Hepatocyte (in vitro differentiated cells): ENCODE results near the gene ARHGAP10. TPM values are rescaled to one million over a fixed set of nuclear protein-coding genes. Genes with fewer than 3 reads are reported as not detected.

Source experiments
- DNase-seq: peaks from one replicate; pipeline ENCODE4 v3.0.0-alpha.2; 2016; ENCODE audit warnings: low spot score
- H2AFZ ChIP-seq: fragments of 200-600 bp; sonication (generic); 2 replicates; pipeline ENCODE4 v1.6.0; 2016; ENCODE audit warnings: antibody characterized with exemption, mild to moderate bottlenecking
- H3K27ac ChIP-seq: fragments of 200-600 bp; sonication (generic); 2 replicates; pipeline ENCODE4 v1.5.1; 2016; ENCODE audit warnings: mild to moderate bottlenecking
- H3K27me3 ChIP-seq: fragments of 200-600 bp; sonication (generic); 2 replicates; pipeline ENCODE4 v1.6.1; 2016
- H3K36me3 ChIP-seq: fragments of 200-600 bp; sonication (generic); replicated peaks from 2 replicates; pipeline ENCODE4 v1.5.1; 2016; ENCODE audit warnings: low read depth; ENCODE audit not compliant: insufficient read depth
- H3K4me1 ChIP-seq: fragments of 200-600 bp; sonication (generic); 2 replicates; pipeline ENCODE4 v1.5.1; 2016; ENCODE audit warnings: mild to moderate bottlenecking, moderate library complexity; ENCODE audit not compliant: insufficient read depth
- H3K4me2 ChIP-seq: fragments of 200-600 bp; sonication (generic); 2 replicates; pipeline ENCODE4 v1.6.0; 2016
- H3K4me3 ChIP-seq: fragments of 200-600 bp; sonication (generic); 2 replicates; pipeline ENCODE4 v1.5.1; 2016; ENCODE audit warnings: mild to moderate bottlenecking
- H3K79me2 ChIP-seq: fragments of 200-600 bp; sonication (generic); 2 replicates; pipeline ENCODE4 v1.6.0; 2017; ENCODE audit warnings: mild to moderate bottlenecking
- H3K9me2 ChIP-seq: fragments of 200-600 bp; sonication (generic); replicated peaks from 2 replicates; pipeline ENCODE4 v1.6.0; 2017; ENCODE audit warnings: mild to moderate bottlenecking; ENCODE audit not compliant: insufficient read depth
- H3K9me3 ChIP-seq: fragments of 200-600 bp; sonication (generic); 2 replicates; pipeline ENCODE4 v1.5.1; 2016; ENCODE audit warnings: low read depth, mild to moderate bottlenecking
- H4K20me1 ChIP-seq: fragments of 200-600 bp; sonication (generic); 2 replicates; pipeline ENCODE4 v1.6.0; 2016; ENCODE audit warnings: mild to moderate bottlenecking; ENCODE audit not compliant: insufficient read depth, poor library complexity, severe bottlenecking
- CTCF ChIP-seq: fragments of 200-600 bp; sonication (generic); IDR thresholded peaks from 2 replicates; pipeline ENCODE4 v1.5.1; 2016; ENCODE audit warnings: antibody characterized with exemption, mild to moderate bottlenecking; ENCODE audit not compliant: poor library complexity
- EZH2 ChIP-seq: fragments of 200-600 bp; sonication (generic); IDR thresholded peaks from 2 replicates; pipeline ENCODE4 v1.6.1; 2016; ENCODE audit warnings: antibody characterized with exemption, mild to moderate bottlenecking, borderline replicate concordance
- EZH2phosphoT487 ChIP-seq: fragments of 200-600 bp; sonication (generic); IDR thresholded peaks from one replicate; pipeline ENCODE4 v1.6.1; 2018; ENCODE audit warnings: antibody characterized with exemption, mild to moderate bottlenecking, low read depth, moderate library complexity; ENCODE audit not compliant: unreplicated experiment, severe bottlenecking
- WGBS: methylation state at CpG from one replicate; pipeline ENCODE4 v1.1.6; 2016; ENCODE audit warnings: low lambda C conversion rate; ENCODE audit errors: missing lambda C conversion rate; 5-methylcytosine and 5-hydroxymethylcytosine counted together
- polyA plus RNA-seq: library from polyadenylated mRNA; unstranded; fragments of >200 nt; fragmentation: Nextera tagmentation; extraction: Ambion mirVana; gene quantifications from 2 replicates; pipeline ENCODE4 v1.2.1, GENCODE V29; 2016
- total RNA-seq: library from RNA; depleted of rRNA; stranded (reverse); fragments of >200 nt; gene quantifications from 2 replicates; pipeline ENCODE4 v1.2.3, GENCODE V29; 2014

The ARHGAP10 gene
- total and polyA plus RNA-seq, 2 experiments from 2014 or later: 16.8 to 23.4 TPM

DNA sequence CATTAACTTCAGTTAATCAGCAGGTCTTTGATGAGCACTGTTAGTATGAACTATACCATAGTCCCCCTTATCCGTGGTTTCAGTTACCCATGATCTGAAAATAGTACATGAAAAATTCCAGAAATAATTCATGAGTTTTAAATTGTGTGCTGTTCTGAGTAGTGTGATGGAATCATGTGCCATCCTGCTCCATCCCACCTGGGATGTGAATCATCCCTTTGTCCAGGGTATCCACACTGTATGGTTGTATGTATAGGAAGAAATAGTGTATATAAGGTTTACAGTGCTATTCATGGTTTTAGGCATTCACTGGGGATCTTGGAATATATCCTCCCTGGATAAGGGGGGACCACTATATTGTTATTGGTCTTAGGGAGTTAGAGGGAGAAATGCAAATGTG, 24.5 kb downstream of the ARHGAP10 start:
- no peaks in the 10 kb centered on the region for H3K36me3 ChIP-seq
- H2AFZ ChIP-seq: no peak overlapping the region
- peak overlapping the region; percentile 53 for H3K27ac ChIP-seq
- H4K20me1 ChIP-seq: peaks cover 3% of the 10 kb centered on the region
- WGBS: 100% methylated on average over 1 of the region's 1 CpG
- H3K4me2 ChIP-seq: no peak overlapping the region
- TF ChIP-seq EZH2phosphoT487: no peak
- TF ChIP-seq EZH2: no peak
- no peak for TF ChIP-seq CTCF
- H3K4me1 ChIP-seq: peaks cover 23% of the 10 kb centered on the region
- H3K9me2 ChIP-seq: no peaks in the 10 kb centered on the region
- H3K27me3 ChIP-seq: no peaks in the 10 kb centered on the region
- H3K9me3 ChIP-seq: no peaks in the 10 kb centered on the region
- H3K4me3 ChIP-seq: no peak overlapping the region
- H3K79me2 ChIP-seq: peaks cover 69% of the 10 kb centered on the region
- no peak for DNase-seq

DNA sequence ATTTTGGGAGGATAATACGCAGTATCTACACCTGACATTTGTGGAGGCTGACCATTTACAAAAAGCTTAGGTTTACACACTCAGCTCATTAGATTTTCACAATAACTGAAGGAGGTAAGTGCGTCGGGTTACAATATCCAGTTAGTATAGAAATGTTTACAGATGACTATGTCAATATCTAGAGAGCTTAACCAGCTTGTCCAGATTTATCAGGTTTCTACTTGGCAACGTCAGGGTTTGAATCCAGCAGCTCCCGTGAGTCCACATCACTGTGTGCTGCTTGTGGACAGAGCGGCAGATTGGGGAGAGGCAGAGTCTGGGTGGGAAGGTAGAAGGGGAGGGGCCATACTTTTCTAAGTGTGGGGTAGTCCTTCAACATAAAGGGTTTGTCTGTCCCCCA, 28.3 kb downstream of the ARHGAP10 start:
- Histone ChIP-seq H3K4me1 (peaks cover 8% of the 10 kb centered on the region), H3K4me3 (no peak overlapping the region), H3K4me2 (no peak overlapping the region), H3K9me3 (no peaks in the 10 kb centered on the region), H3K9me2 (no peaks in the 10 kb centered on the region), H3K27me3 (no peaks in the 10 kb centered on the region), H4K20me1 (peaks cover 3% of the 10 kb centered on the region), H3K36me3 (no peaks in the 10 kb centered on the region), H2AFZ (no peak overlapping the region), H3K79me2 (peaks cover 61% of the 10 kb centered on the region), H3K27ac (no peak overlapping the region)
- no peak for DNase-seq
- TF ChIP-seq CTCF (no peak), EZH2phosphoT487 (no peak), EZH2 (no peak)
- 59% methylated on average over 6 of the region's 6 CpGs for WGBS

GRCh38 chr4:147760695-147761094, 28.8 kb downstream of the ARHGAP10 start:
- Histone ChIP-seq H3K9me2 (no peaks in the 10 kb centered on the region), H2AFZ (no peak overlapping the region), H3K27ac (no peak overlapping the region), H3K9me3 (no peaks in the 10 kb centered on the region), H3K4me3 (no peak overlapping the region), H4K20me1 (peaks cover 3% of the 10 kb centered on the region), H3K4me2 (no peak overlapping the region), H3K4me1 (peaks cover 3% of the 10 kb centered on the region), H3K79me2 (peaks cover 64% of the 10 kb centered on the region), H3K27me3 (no peaks in the 10 kb centered on the region), H3K36me3 (no peaks in the 10 kb centered on the region)
- DNase-seq: no peak
- TF ChIP-seq EZH2 (no peak), EZH2phosphoT487 (no peak), CTCF (no peak)
- 73% methylated on average over 1 of the region's 1 CpG for WGBS
